ENCODE data around the gene PILRA.
A peak's percentile ranks its signal among the peaks of the same experiment; 100 is the strongest.
"Not testable (repeated sequence)": the region's sequence is repeated elsewhere in the genome, so short reads cannot be mapped to it uniquely, and the experiment has no call there.

PILRA gene

GRCh38 chr7:100433592-100434296, 60.5 kb downstream of the PILRA start:
- peaks cover 35% of the 10 kb centered on the region for H3K4me1 Mint-ChIP-seq
- H3K27me3 Mint-ChIP-seq = no peaks in the 10 kb centered on the region
- peaks cover 7% of the 10 kb centered on the region for H3K36me3 Mint-ChIP-seq
- DNase-seq (ENCODE audit: low spot score in 2 of 2) (no peak), ATAC-seq (ENCODE audit: low read depth) (no peak)
- H3K4me3 Mint-ChIP-seq = peak overlapping the region; percentile 21
- no peak overlapping the region for H3K27ac Mint-ChIP-seq
- H3K9me3 Mint-ChIP-seq = no peaks in the 10 kb centered on the region

GRCh38 chr7:100434297-100435144, 61.2 kb downstream of the PILRA start:
- Mint-ChIP-seq H3K27me3 (no peaks in the 10 kb centered on the region), H3K4me3 (peak overlapping the region; percentile 91), H3K9me3 (no peaks in the 10 kb centered on the region), H3K27ac (peak overlapping the region; percentile 94), H3K4me1 (peaks cover 32% of the 10 kb centered on the region), H3K36me3 (peaks cover 7% of the 10 kb centered on the region)
- DNase-seq (ENCODE audit: low spot score in 2 of 2) = no peak
- ATAC-seq (ENCODE audit: low read depth) = no peak

DNA sequence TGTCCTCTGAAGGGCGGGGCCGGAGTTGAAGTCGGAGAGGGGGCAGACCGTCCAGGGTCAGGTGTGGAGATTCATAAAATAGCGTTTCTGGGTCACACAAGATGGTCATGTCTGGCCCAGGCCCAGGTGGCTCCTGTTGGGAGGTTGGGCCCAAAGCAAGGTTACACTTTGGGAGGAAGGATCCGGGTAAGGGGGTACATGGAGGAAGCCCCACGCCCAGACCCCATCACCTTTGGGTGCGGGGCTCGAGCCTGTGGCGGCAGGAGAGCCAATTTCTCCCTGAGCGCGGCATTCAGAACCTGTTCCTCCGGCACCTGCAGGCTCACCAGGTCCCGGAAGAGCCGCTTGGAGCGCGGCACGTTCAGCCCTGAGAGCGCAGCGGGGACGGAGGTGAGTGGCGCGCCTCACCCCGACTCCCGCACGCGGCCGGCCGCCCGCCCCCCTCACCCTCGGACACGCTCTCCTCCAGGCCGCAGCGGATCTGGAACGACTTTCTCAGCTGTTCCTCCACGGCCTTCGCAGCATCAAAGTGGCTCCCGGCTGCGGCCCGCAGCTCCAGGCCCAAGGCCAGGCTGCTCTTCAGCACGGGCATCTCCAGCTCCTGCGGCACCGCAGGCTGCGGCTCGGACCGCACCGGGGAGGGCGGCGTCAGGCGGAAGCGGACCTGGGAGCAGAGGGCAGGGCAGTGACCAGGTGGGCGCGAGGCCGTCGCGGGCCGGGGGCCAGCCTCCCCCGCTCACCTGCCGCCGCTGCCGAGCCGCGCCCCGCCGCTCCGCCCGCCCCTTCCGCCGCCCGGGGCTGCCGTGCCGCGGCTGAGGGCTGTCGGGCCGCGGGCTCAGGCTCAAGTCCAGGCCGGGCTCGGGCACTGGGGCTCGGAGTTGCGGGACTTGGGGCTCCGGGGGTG, 62.4 kb downstream of the PILRA start:
- peak in 1 of 2 donors; percentile 52 for DNase-seq (ENCODE audit: low spot score in 2 of 2)
- peaks cover 7% of the 10 kb centered on the region for H3K36me3 Mint-ChIP-seq

DNA sequence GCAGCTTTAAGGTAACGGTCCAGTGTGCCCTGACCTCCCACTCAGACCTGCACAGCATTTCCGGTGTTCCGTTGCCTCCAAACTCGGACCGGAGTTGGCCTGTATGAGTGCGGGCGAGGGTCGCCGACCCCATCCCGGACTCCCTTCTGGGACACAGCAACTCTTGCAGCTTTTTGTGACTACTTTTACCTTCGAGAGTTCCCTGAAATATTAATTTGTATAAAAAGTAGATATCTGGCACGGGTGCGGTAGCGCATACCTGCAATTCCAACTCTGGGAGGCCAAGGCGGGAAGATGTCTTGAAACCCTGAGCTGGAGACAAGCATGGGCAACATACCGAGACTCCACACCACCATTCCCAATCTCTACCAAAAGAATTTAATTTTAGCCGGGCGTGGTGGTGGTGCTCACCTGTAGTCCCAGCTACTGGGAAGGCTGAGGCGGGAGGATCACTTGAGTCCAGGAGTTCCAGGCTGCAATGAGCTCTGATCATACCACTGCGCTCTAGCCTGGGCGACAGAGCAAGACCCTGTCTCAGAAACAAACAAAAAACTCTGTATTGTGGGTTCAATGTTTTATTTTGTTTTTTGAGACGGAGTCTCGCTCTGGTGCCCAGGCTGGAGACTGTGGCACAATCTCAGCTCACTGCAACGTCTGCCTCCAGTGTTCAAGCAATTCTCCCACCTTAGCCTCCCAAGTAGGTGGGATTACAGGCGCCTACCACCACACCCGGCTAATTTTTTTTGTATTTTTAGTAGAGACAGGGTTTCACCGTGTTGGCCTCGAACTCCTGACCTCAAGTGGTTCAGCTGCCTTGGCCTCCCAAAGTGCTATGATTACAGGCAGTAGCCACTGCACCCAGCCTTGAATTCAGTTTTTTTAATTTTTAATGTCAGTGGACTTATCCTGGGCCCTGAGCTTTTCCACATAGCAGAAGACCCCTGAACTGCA, 64.1 kb downstream of the PILRA start:
- Mint-ChIP-seq H3K4me1 (peaks cover 18% of the 10 kb centered on the region), H3K27me3 (no peaks in the 10 kb centered on the region), H3K4me3 (peak overlapping the region; percentile 94), H3K9me3 (no peaks in the 10 kb centered on the region), H3K27ac (no peak overlapping the region), H3K36me3 (peaks cover 7% of the 10 kb centered on the region)
- DNase-seq (ENCODE audit: low spot score in 2 of 2) = no peak
- ATAC-seq (ENCODE audit: low read depth) = no peak

More for the DNA sequence above, 62.4 kb downstream of the PILRA start:
- Mint-ChIP-seq H3K27ac (peak overlapping the region; percentile 94), H3K9me3 (no peaks in the 10 kb centered on the region), H3K4me3 (peak overlapping the region; percentile 94), H3K4me1 (peaks cover 27% of the 10 kb centered on the region), H3K27me3 (no peaks in the 10 kb centered on the region)
- peak; percentile 34 for ATAC-seq (ENCODE audit: low read depth)

DNA sequence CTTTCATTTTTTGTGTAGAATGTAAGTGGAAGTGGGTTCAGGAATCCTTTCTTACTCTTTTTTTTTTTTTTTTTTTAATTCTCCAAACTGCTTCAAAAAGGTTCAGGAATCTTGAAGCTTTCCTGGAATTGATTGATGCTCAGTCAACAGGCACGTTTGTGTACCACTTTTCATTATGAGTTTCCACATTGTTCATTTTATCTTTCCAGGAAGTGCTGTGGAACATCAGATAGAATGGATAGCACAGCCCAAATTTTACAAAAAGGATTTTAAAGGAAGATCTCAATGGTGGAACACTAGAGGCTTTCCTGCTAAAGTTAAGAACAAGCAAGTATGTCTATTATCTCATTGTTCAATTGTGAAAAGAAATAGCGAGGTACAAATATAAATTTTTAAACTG, 64.9 kb downstream of the PILRA start:
- no peak for ATAC-seq (ENCODE audit: low read depth)
- Mint-ChIP-seq H3K27ac (no peak overlapping the region), H3K4me1 (peaks cover 16% of the 10 kb centered on the region), H3K9me3 (no peaks in the 10 kb centered on the region), H3K36me3 (peaks cover 7% of the 10 kb centered on the region), H3K4me3 (no peak overlapping the region), H3K27me3 (no peaks in the 10 kb centered on the region)
- DNase-seq (ENCODE audit: low spot score in 2 of 2) = no peak

DNA sequence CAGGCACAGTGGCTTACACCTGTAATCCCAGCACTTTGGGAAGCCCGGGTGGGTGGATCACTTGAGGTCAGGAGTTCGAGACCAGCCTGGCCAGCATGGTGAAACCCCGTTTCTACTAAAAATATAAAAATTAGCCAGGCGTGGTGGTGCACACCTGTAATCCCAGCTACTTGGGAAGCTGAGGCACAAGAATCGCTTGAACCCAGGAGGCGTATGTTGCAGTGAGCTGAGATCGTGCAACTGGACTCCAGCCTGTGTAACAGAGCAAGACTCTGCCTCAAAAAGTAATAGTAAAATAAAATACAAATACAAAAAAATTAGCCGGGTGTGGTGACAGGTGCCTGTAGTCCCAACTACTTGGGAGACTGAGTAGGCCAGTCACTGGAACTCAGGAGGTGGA, 65.4 kb downstream of the PILRA start:
- not testable (repeated sequence) for ATAC-seq (ENCODE audit: low read depth); H3K36me3 Mint-ChIP-seq; H3K27ac Mint-ChIP-seq; H3K27me3 Mint-ChIP-seq; H3K4me3 Mint-ChIP-seq; DNase-seq (ENCODE audit: low spot score in 2 of 2); H3K9me3 Mint-ChIP-seq
- H3K4me1 Mint-ChIP-seq = peaks cover 13% of the 10 kb centered on the region

DNA sequence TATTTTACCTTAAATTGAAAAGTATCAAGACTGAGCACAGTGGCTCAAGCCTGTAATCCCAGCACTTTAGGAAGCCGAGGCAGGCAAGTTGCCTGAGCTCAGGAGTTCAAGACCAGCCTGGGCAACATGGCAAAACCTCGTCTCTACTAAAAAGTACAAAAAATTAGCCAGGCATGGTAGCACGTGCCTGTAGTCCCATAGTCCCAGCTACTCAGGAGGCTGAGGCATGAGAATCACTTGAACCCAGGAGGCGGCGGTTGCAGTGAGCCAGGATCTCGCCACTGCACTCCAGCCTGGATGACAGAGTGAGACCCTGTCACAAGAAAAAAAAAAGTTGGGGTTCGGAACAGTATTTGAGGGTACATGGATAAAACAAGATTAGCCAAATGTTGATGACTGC, 66.0 kb downstream of the PILRA start:
- not testable (repeated sequence) for H3K4me3 Mint-ChIP-seq; H3K27me3 Mint-ChIP-seq; DNase-seq (ENCODE audit: low spot score in 2 of 2); H3K36me3 Mint-ChIP-seq; H3K9me3 Mint-ChIP-seq; H3K4me1 Mint-ChIP-seq; ATAC-seq (ENCODE audit: low read depth); H3K27ac Mint-ChIP-seq

DNA sequence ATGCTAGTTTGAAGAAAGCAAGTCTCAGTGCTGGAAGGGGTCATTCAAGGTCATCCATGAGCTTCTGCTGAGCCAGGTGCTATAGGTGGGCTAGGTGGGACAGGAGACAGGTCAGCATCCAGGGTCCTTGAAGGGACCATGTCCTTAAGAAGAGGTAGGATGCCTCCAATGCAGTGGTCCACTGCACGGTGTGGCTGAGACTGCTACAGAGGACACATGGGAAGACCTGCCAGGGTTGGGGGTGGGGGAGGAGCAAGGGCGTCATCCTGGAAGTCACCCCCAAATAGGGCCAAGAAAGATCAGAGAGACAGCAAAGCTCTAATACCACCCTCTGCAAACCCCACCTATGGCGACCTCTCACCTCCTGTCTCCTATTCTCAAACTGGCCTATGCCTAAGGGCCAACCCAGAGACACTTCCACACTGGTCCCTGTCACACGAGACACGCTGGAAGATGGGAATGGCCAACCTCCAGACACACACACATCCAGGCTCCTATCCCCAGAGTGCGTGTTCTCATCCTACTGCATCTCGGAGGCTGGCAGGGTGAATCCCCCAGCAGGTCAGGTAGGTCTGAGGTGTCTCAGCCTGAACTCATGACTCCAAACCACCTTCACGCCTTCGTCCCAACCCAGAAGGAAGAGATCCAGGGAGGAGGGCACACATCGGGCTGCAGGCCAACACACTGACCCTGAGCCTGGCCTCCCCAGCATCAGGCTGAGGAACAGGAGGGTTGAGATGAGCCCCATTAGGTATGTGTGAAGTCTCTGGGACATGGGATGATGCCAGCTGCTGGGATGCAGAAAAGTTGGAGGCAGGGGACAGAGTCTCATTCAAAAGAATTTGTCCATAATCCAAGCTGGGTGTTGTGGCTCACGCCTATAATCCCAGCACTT, 68.6 kb downstream of the PILRA start:
- Mint-ChIP-seq H3K27ac (no peak overlapping the region), H3K4me1 (peaks cover 7% of the 10 kb centered on the region), H3K9me3 (no peaks in the 10 kb centered on the region), H3K36me3 (no peaks in the 10 kb centered on the region), H3K4me3 (no peak overlapping the region), H3K27me3 (no peaks in the 10 kb centered on the region)
- ATAC-seq (ENCODE audit: low read depth) (no peak), DNase-seq (ENCODE audit: low spot score in 2 of 2) (no peak)

GRCh38 chr7:100443096-100443840, 70.0 kb downstream of the PILRA start:
- H3K4me3 Mint-ChIP-seq = no peak overlapping the region

DNA sequence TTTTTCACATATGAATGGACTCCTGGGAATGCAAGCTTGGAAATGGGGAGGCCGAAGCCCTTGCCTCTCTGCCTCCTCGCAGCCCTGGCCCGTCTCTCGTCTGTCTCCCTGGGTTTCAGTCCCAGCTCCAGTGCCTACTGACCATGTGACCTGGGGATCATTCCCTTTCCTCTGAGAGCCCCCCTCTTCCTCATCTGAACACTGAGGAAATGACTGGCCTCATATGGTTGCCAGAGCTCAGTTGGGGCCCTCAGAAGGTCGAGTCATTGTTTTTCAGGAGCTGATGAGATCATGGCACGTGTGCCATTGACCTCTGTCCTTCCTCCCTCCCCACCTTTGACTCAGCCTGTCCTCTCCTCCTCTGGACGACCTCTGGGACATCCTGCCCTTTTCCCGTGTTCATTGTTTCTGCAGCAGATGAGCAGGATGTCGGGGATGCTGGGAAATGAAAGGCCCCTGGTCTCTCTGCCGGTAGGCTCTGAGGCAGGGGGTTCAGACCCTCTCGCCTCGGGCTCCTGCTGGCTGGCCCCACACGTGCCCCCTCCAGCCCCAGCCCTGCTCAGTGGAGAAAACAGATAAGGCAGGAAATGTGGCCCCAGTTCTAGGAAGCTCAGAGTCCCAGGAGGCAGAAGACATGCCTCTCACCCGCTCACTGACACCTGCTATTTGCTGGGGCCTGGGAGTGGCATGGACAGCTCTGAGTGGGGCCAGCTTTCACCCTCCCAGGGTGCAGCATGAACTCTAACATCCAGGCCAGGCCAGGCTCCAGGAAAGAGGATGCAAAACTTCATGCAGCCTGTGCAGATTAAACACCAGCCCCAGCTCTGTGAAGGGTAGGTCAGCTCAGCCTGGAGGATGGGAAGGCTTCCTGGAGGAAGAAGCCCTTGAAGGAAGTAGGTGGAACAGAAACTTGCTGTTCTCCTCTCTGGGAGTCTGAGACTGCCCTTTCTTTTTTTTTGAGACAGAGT, 71.3 kb downstream of the PILRA start:
- peak overlapping the region; percentile 55 for H3K27ac Mint-ChIP-seq
- no peaks in the 10 kb centered on the region for H3K36me3 Mint-ChIP-seq
- no peak for DNase-seq (ENCODE audit: low spot score in 2 of 2)
- peak; percentile 26 for ATAC-seq (ENCODE audit: low read depth)
- H3K4me1 Mint-ChIP-seq = peaks cover 7% of the 10 kb centered on the region
- no peaks in the 10 kb centered on the region for H3K9me3 Mint-ChIP-seq
- peak overlapping the region; percentile 32 for H3K4me3 Mint-ChIP-seq
- H3K27me3 Mint-ChIP-seq = no peaks in the 10 kb centered on the region

More at GRCh38 chr7:100443096-100443840, 70.0 kb downstream of the PILRA start:
- no peak for ATAC-seq (ENCODE audit: low read depth)
- no peak for DNase-seq (ENCODE audit: low spot score in 2 of 2)
- Mint-ChIP-seq H3K27ac (peak overlapping the region; percentile 22), H3K9me3 (no peaks in the 10 kb centered on the region), H3K27me3 (no peaks in the 10 kb centered on the region), H3K36me3 (no peaks in the 10 kb centered on the region), H3K4me1 (peaks cover 7% of the 10 kb centered on the region)

GRCh38 chr7:100446040-100446439, 72.8 kb downstream of the PILRA start:
- Mint-ChIP-seq H3K4me3 (no peak overlapping the region), H3K27me3 (no peaks in the 10 kb centered on the region), H3K27ac (no peak overlapping the region), H3K4me1 (peaks cover 11% of the 10 kb centered on the region), H3K9me3 (no peaks in the 10 kb centered on the region), H3K36me3 (no peaks in the 10 kb centered on the region)
- no peak for DNase-seq (ENCODE audit: low spot score in 2 of 2)
- no peak for ATAC-seq (ENCODE audit: low read depth)
